ENCODE results near the gene CLASP1.

CLASP1 gene

GRCh38 chr2:121295911-121296650 is 353.2 kb downstream of the CLASP1 start:
- DNase-seq (ENCODE audit: low read depth) = no peak
- TF ChIP-seq, protein P1, sequence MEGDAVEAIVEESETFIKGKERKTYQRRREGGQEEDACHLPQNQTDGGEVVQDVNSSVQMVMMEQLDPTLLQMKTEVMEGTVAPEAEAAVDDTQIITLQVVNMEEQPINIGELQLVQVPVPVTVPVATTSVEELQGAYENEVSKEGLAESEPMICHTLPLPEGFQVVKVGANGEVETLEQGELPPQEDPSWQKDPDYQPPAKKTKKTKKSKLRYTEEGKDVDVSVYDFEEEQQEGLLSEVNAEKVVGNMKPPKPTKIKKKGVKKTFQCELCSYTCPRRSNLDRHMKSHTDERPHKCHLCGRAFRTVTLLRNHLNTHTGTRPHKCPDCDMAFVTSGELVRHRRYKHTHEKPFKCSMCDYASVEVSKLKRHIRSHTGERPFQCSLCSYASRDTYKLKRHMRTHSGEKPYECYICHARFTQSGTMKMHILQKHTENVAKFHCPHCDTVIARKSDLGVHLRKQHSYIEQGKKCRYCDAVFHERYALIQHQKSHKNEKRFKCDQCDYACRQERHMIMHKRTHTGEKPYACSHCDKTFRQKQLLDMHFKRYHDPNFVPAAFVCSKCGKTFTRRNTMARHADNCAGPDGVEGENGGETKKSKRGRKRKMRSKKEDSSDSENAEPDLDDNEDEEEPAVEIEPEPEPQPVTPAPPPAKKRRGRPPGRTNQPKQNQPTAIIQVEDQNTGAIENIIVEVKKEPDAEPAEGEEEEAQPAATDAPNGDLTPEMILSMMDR (IDR thresholded peaks at IDR 0.05; ENCODE audit: control insufficient read depth, extremely low read depth, insufficient read depth) = no peak
- no peak overlapping the region for H3K4me3 ChIP-seq (ENCODE audit: low read depth, low read length)

DNA sequence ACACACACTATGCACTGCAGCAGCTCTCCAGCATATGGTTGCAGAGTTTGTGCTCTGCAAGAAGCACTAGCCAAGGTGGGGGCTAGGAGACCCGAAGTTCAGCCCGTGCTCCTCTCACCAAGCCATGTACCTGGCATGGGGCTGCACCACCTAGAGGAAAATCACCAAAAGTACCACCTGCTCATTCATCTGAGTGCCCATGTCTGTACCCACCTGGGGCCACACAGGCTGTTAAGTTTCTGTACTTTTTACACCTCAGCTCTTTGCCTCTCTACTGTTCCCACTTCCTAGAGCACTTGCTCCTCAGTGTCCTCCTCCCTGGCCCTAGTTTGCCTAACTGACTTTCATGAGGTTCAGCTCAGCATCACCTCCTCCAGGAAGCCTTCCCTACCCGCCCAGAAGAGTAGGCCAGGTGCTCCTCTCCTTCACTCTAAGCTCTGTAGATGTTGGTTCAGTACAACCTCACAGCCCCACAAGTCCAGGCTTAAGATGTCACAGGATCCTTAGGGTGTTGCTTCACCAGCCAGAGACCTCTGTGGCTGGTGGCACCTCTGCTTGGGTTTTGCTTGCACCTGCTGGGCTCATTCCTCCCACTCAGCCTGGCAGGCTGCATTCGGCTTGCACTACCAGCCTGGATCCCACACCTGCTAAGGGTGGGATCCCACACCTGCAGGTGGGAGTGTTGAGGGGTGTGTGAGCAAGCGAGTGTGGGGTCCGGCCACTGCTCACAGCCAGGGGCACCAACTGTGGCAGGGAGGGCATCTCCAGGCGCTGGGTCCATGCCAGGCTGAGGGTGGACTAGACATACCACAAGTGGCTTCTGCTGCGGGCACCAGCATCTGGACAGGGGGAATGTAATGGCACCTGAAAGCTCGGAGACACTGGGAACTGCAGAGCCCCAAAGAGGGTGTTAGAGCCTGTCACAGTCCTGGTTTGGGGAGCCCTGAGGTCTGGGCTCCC is 354.1 kb downstream of the CLASP1 start:
- TF ChIP-seq, protein P1 (IDR thresholded peaks at IDR 0.05; ENCODE audit: control insufficient read depth, extremely low read depth, insufficient read depth) = no peak
- no peak overlapping the region for H3K4me3 ChIP-seq (ENCODE audit: low read depth, low read length)
- no peak for DNase-seq (ENCODE audit: low read depth)

DNA sequence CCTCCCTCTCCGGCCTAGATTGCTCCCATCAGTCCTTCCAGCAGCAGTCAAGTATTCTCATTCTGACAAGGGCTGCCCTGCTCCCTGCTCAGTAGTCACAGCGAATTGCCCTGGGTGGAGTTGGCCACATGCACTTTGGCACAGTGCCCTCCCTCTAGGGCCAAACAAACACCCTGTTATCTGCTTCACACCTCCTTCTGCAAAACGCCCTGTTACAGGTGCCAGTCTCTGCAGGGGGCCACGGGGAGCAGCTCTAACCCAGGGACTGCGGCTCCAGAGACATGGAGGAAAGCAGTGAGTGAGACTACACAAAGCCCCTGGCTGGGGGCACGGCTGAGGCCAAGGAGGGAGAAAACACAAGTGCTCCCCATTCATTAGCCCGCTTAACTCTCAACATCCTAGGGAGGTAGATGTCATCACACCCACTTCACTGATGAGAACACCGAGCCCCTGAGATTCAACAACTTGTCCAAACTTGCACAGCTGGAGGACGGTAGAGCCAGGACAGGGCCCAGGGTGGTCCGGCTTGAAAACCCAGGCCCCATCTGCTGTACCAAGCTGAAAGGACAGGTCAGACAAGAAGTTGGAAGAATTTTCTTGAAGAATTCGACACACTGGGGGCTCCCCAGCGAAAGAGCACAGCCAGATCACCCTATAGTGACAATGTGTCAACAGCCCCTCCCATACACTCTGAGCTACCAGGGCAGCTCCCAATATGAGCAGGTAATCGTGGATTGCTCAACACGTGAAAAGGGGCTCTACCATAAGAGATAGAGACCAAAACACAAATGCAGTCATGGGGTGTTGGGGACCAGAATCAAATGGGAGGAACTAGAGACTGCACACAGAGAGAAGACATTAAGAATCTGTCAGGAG is 355.6 kb downstream of the CLASP1 start:
- H3K4me3 ChIP-seq (ENCODE audit: low read depth, low read length) = no peak overlapping the region
- DNase-seq (ENCODE audit: low read depth) = no peak
- TF ChIP-seq, protein P1 (IDR thresholded peaks at IDR 0.05; ENCODE audit: control insufficient read depth, extremely low read depth, insufficient read depth) = no peak

DNA sequence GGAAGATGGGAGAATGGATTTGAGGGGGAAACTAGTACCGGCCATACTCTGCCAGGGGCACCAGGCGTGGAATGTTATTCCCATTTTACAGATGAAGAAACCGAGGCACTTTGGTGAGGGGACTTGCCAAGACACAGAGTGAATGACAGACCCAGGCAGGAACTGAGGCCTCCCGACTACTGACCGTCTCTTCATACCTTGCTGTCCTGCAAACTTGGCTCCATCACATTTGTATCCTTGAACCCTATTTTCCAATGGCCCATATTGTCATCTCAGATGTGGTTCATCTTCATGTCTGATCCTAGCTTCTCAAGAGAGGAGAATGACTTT is 358.0 kb downstream of the CLASP1 start:
- H3K4me3 ChIP-seq (ENCODE audit: low read depth, low read length) = no peak overlapping the region
- no peak for DNase-seq (ENCODE audit: low read depth)
- TF ChIP-seq, protein P1 (IDR thresholded peaks at IDR 0.05; ENCODE audit: control insufficient read depth, extremely low read depth, insufficient read depth) = no peak

DNA sequence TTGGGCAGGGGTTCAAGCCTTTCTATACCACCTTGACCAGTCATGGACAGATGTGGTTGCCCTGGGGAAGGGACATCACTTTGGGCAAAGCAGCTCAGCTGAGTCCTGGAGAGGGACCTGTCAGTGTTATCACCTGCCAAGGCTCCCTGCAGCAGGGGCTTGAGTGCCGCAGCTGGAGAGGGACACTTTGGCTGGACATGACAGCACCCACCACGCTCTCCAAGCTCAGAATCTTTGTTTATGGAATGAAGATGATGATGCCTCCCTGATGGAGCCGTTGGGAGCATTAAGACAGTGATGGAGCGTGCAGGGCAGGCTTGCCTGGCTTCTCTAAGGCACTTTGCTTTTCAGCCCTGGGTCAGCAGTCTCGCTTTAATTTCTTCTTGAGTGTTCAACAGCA is 360.0 kb downstream of the CLASP1 start:
- TF ChIP-seq, protein P1 (IDR thresholded peaks at IDR 0.05; ENCODE audit: control insufficient read depth, extremely low read depth, insufficient read depth) = no peak
- DNase-seq (ENCODE audit: low read depth) = no peak
- no peak overlapping the region for H3K4me3 ChIP-seq (ENCODE audit: low read depth, low read length)

DNA sequence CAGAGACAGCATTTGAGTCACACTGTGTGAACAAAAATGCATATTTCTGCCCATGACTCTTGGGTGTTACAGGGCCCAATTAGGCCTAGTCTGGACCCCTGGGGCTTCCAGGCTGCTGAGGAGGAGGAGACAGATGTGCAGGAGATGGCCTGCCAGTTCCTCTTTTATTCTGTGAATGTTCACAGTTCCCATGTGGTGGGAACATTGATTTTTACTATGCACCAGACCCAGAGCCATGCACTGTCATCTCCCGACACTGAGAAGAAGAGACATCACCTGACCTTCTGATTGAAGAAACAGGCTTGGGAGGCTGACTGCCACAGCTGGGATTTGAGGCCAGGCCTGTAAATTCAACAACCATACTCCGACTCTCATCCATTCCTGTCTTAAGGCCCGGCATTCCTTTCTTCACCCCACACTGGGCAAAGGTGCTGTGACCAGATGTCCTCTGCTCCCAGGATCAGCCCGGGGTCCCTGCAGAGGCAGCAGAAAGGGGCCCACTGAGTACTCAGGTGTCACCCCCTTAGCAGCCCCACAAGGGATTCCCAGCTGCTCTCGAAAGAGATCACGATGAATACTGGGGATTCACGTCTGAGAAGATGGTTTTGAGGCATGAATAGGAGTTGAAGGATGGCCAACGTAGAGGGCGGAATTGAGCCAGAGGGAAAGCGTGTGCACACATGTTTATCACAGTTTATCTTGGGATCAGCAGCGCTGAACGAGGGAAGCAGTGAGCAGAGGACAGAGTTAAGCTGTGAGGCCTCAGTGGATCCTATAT is 360.6 kb downstream of the CLASP1 start:
- DNase-seq (ENCODE audit: low read depth) = no peak
- TF ChIP-seq, protein P1 (IDR thresholded peaks at IDR 0.05; ENCODE audit: control insufficient read depth, extremely low read depth, insufficient read depth) = no peak

More for the DNA sequence above, 360.6 kb downstream of the CLASP1 start:
- no peak overlapping the region for H3K4me3 ChIP-seq (ENCODE audit: low read depth, low read length)

All from LNCaP clone FGC (cell line).